ENCODE results near the gene SUMO4.

SUMO4 gene

DNA sequence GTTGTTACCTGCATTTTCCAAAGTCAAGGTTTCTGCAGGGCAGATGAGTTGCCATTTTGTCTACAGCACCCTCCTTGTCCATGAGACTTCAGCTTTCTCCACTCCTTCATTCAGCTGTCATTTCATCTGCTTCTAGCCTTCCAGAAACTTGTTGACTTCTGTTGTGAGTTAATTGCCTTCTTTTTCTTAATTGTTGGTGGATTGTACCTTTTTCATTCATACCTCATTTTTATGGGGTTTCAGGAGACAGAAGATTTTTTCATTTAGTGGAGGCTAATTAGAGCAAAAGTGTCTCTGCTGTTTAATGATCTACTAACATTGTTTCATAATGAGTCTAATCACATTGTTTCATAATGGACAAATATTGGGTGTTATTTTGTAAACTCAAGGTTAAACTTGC is 7.5 kb upstream of the SUMO4 start:
- H3K4me3 ChIP-seq (ENCODE audit: severe bottlenecking): no peak overlapping the region
- peaks cover 4% of the 10 kb centered on the region for H3K4me1 ChIP-seq (ENCODE audit: insufficient read depth, poor library complexity, severe bottlenecking)
- TF ChIP-seq, protein P1, sequence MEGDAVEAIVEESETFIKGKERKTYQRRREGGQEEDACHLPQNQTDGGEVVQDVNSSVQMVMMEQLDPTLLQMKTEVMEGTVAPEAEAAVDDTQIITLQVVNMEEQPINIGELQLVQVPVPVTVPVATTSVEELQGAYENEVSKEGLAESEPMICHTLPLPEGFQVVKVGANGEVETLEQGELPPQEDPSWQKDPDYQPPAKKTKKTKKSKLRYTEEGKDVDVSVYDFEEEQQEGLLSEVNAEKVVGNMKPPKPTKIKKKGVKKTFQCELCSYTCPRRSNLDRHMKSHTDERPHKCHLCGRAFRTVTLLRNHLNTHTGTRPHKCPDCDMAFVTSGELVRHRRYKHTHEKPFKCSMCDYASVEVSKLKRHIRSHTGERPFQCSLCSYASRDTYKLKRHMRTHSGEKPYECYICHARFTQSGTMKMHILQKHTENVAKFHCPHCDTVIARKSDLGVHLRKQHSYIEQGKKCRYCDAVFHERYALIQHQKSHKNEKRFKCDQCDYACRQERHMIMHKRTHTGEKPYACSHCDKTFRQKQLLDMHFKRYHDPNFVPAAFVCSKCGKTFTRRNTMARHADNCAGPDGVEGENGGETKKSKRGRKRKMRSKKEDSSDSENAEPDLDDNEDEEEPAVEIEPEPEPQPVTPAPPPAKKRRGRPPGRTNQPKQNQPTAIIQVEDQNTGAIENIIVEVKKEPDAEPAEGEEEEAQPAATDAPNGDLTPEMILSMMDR (IDR thresholded peaks at IDR 0.05; ENCODE audit: poor library complexity, severe bottlenecking): no peak
- no peaks in the 10 kb centered on the region for H3K9me3 ChIP-seq (ENCODE audit: severe bottlenecking)
- ATAC-seq (ENCODE audit: low read depth) (no peak), DNase-seq (ENCODE audit: low spot score) (no peak)
- H3K36me3 ChIP-seq (ENCODE audit: low read depth): peaks cover 31% of the 10 kb centered on the region
- no peaks in the 10 kb centered on the region for H3K27me3 ChIP-seq (ENCODE audit: insufficient read depth, poor library complexity, severe bottlenecking)
- no peak overlapping the region for H3K27ac ChIP-seq (ENCODE audit: poor library complexity, severe bottlenecking)

DNA sequence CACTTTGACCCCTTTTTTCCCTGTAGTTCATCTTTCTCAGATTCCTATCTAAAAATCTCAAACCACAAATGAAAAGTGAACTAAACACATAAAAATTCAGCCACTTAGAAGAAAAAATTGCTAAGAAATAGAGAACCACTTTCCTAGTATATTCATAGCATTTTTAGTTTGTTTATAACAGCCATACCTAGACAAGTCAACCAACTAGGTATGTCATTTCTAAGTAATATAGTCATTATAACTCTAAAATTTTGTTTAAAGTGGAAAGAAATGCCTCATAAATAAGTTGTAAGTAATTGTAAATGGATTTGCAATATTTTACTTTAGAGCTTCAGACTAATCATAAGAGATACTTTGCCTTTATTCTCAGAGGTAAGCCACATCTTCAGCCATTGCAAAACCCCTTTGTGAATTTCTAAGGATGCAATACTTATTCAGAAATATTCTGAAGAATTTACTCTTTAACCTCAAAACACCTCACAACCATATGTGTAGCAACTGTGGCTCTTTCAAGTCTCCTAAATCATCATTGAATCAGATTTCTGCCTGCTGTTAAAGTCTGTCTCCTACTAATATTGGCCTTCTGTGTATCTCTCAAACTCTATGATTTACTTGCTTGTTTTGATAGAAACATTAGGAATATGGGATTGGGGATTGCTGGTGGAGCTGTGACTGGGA is 6.9 kb upstream of the SUMO4 start:
- DNase-seq (ENCODE audit: low spot score) (no peak), ATAC-seq (ENCODE audit: low read depth) (no peak)
- H3K27ac ChIP-seq (ENCODE audit: poor library complexity, severe bottlenecking): no peak overlapping the region
- TF ChIP-seq, protein P1 (IDR thresholded peaks at IDR 0.05; ENCODE audit: poor library complexity, severe bottlenecking): no peak
- H3K36me3 ChIP-seq (ENCODE audit: low read depth): peaks cover 37% of the 10 kb centered on the region
- peaks cover 4% of the 10 kb centered on the region for H3K4me1 ChIP-seq (ENCODE audit: insufficient read depth, poor library complexity, severe bottlenecking)
- no peaks in the 10 kb centered on the region for H3K27me3 ChIP-seq (ENCODE audit: insufficient read depth, poor library complexity, severe bottlenecking)
- H3K9me3 ChIP-seq (ENCODE audit: severe bottlenecking): no peaks in the 10 kb centered on the region
- H3K4me3 ChIP-seq (ENCODE audit: severe bottlenecking): no peak overlapping the region

DNA sequence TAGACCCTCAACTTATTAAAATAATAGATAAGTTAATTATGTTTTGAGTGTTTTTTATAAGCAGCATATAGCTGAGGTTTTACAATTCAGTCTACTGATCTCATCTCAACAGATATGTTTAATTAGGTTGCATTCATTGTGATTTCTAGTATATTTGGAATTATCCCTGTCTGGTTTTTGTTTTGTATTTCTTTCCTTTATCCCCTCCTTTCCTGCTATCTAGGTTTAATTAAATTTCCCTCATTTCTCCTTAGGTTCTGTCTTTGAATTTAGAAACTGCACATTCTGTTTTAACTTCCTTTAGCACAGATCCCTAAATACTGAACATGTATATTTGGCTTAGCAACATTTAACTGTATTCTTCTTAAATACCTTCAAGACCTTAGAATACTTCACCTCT is 4.9 kb upstream of the SUMO4 start:
- DNase-seq (ENCODE audit: low spot score): no peak
- Histone ChIP-seq H3K36me3 (ENCODE audit: low read depth) (peaks cover 48% of the 10 kb centered on the region), H3K4me3 (ENCODE audit: severe bottlenecking) (no peak overlapping the region), H3K9me3 (ENCODE audit: severe bottlenecking) (no peaks in the 10 kb centered on the region), H3K27ac (ENCODE audit: poor library complexity, severe bottlenecking) (no peak overlapping the region), H3K4me1 (ENCODE audit: insufficient read depth, poor library complexity, severe bottlenecking) (no peaks in the 10 kb centered on the region), H3K27me3 (ENCODE audit: insufficient read depth, poor library complexity, severe bottlenecking) (no peaks in the 10 kb centered on the region)
- ATAC-seq (ENCODE audit: low read depth): no peak
- TF ChIP-seq, protein P1 (IDR thresholded peaks at IDR 0.05; ENCODE audit: poor library complexity, severe bottlenecking): no peak

DNA sequence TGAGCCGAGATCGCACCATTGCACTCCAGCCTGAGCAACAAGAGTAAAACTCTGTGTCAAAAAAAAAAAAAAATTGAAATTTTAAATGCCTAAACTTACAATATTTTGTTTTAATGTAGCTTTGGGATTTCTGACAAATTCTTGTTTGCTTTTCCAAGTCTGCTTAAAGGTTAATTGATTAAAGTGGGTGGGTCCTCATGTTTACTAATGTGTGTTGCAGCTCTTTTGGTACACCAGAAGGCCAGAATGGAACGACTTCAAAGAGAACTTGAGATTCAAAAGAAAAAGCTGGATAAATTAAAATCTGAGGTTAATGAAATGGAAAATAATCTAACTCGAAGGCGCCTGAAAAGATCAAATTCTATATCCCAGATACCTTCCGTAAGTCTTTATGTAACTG is 2.7 kb upstream of the SUMO4 start:
- DNase-seq (ENCODE audit: low spot score): no peak
- peaks cover 61% of the 10 kb centered on the region for H3K36me3 ChIP-seq (ENCODE audit: low read depth)

DNA sequence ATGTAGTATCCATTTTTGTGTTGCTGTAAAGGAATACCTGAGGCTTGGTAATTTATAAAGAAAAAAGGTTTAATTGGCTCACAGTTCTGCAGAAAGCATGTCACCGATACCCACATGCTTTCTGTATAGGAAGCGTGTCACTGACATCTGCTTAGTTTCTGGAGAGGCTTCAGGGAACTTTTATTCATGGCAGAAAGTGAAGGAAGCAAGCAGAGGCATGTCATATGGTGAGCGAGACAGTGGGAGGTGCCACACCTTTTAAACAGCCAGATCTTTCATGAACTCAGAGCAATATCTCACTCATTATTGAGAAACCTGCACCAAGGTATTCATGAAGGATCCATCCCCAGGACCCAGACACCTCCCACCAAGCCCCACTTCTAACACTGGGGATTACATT is 3.5 kb downstream of the SUMO4 start:
- H3K9me3 ChIP-seq (ENCODE audit: severe bottlenecking): no peaks in the 10 kb centered on the region
- H3K27me3 ChIP-seq (ENCODE audit: insufficient read depth, poor library complexity, severe bottlenecking): no peaks in the 10 kb centered on the region
- no peak overlapping the region for H3K27ac ChIP-seq (ENCODE audit: poor library complexity, severe bottlenecking)
- H3K36me3 ChIP-seq (ENCODE audit: low read depth): peaks cover 89% of the 10 kb centered on the region
- H3K4me3 ChIP-seq (ENCODE audit: severe bottlenecking): no peak overlapping the region
- TF ChIP-seq, protein P1 (IDR thresholded peaks at IDR 0.05; ENCODE audit: poor library complexity, severe bottlenecking): no peak
- DNase-seq (ENCODE audit: low spot score) (no peak), ATAC-seq (ENCODE audit: low read depth) (peak; percentile 38; the same call in 2 of the 3 replicates)
- peaks cover 7% of the 10 kb centered on the region for H3K4me1 ChIP-seq (ENCODE audit: insufficient read depth, poor library complexity, severe bottlenecking)

More for the DNA sequence above, 2.7 kb upstream of the SUMO4 start:
- Histone ChIP-seq H3K27ac (ENCODE audit: poor library complexity, severe bottlenecking) (no peak overlapping the region), H3K9me3 (ENCODE audit: severe bottlenecking) (no peaks in the 10 kb centered on the region), H3K4me1 (ENCODE audit: insufficient read depth, poor library complexity, severe bottlenecking) (no peaks in the 10 kb centered on the region), H3K27me3 (ENCODE audit: insufficient read depth, poor library complexity, severe bottlenecking) (no peaks in the 10 kb centered on the region), H3K4me3 (ENCODE audit: severe bottlenecking) (no peak overlapping the region)
- no peak for ATAC-seq (ENCODE audit: low read depth)
- TF ChIP-seq, protein P1 (IDR thresholded peaks at IDR 0.05; ENCODE audit: poor library complexity, severe bottlenecking): no peak

Measured in RWPE2 (cell line).